H1 (cell line): ENCODE measurements around the gene DNTT. TPM values are rescaled to one million over a fixed set of nuclear protein-coding genes. Genes with fewer than 3 reads are reported as not detected.

Experiments
- CTCF ChIA-PET: fragments of 300-600 bp; sonication (Branson Sonifier 250); formaldehyde crosslinking; loops from one replicate; lab custom pipeline; 2021; ENCODE audit not compliant: partially characterized antibody; lab: Charles Lee
- POLR2A ChIA-PET: fragments of 300-600 bp; sonication (Branson Sonifier 250); formaldehyde crosslinking; loops from one replicate; lab custom pipeline; 2021; ENCODE audit warnings: inconsistent platforms; ENCODE audit not compliant: partially characterized antibody; lab: Charles Lee
- DNase-seq, 2 experiments: peaks; one replicate each; pipeline versions ENCODE4 v3.0.0 to v3.0.0-alpha.2; 2010 to 2022; ENCODE audit warnings: low spot score in 2 of 2, low read depth in 1 of 2, mixed read lengths in 1 of 2
- FAIRE-seq: peaks from 2 replicates; lab custom pipeline; 2011; peaks lifted over from hg19 to GRCh38; lab: Jason Lieb, UNC
- H2AFZ ChIP-seq: 2 replicates; pipeline ENCODE4 v1.8.1; 2012; ENCODE audit warnings: low read length, inconsistent platforms
- H2AK5ac ChIP-seq: 2 replicates; pipeline ENCODE4 v1.6.1; 2013; ENCODE audit warnings: low read depth, low read length
- H2BK120ac ChIP-seq: replicated peaks from 2 replicates; pipeline ENCODE3; 2013; ENCODE audit warnings: low read depth, low read length, inconsistent platforms
- H2BK12ac ChIP-seq: 2 replicates; pipeline ENCODE4 v1.6.1; 2013; ENCODE audit warnings: low read depth, low read length
- H2BK15ac ChIP-seq: 2 replicates; pipeline ENCODE4 v1.6.1; 2013; ENCODE audit warnings: low read length
- H2BK20ac ChIP-seq: 2 replicates; pipeline ENCODE4 v1.6.1; 2013; ENCODE audit warnings: low read length
- H2BK5ac ChIP-seq: 2 replicates; pipeline ENCODE4 v1.6.1; 2013; ENCODE audit warnings: low read depth, low read length
- H3K14ac ChIP-seq: 2 replicates; pipeline ENCODE4 v1.6.1; 2013; ENCODE audit warnings: inconsistent platforms; ENCODE audit not compliant: insufficient read length
- H3K18ac ChIP-seq: 2 replicates; pipeline ENCODE4 v1.6.1; 2013; ENCODE audit warnings: low read length; ENCODE audit errors: extremely low read depth
- H3K23ac ChIP-seq: 2 replicates; pipeline ENCODE4 v1.6.1; 2013; ENCODE audit warnings: inconsistent platforms; ENCODE audit not compliant: insufficient read length
- H3K23me2 ChIP-seq: 2 replicates; pipeline ENCODE4 v1.6.1; 2013; ENCODE audit warnings: low read depth, low read length
- H3K27ac ChIP-seq: 2 replicates; pipeline ENCODE4 v1.6.1; 2011; ENCODE audit warnings: low read depth, low read length, inconsistent platforms
- H3K27me3 ChIP-seq, 4 experiments: replicated peaks in 1 of 4; 1 replicate in 1 of 4; 2 replicates in 3 of 4; pipeline versions ENCODE4 v1.6.1 to v1.8.1; 2011 to 2013; ENCODE audit warnings: low read length in 3 of 4, mild to moderate bottlenecking in 3 of 4, inconsistent platforms in 2 of 4, mixed read lengths in 2 of 4, moderate library complexity in 1 of 4; ENCODE audit not compliant: control insufficient read depth in 3 of 4, insufficient read depth in 3 of 4; ENCODE audit errors: extremely low read depth in 1 of 4
- H3K36me3 ChIP-seq, 4 experiments: 2 replicates each; pipeline versions ENCODE4 v1.6.1 to v1.8.1; 2011 to 2013; ENCODE audit warnings: mild to moderate bottlenecking in 4 of 4, low read length in 3 of 4, moderate library complexity in 2 of 4, control low read depth in 1 of 4, inconsistent platforms in 1 of 4; ENCODE audit not compliant: insufficient read depth in 4 of 4, control insufficient read depth in 2 of 4
- H3K4ac ChIP-seq: replicated peaks from 2 replicates; pipeline ENCODE3; 2013; ENCODE audit warnings: low read length, low read depth, mixed read lengths, inconsistent platforms; ENCODE audit not compliant: insufficient read length
- H3K4me1 ChIP-seq, 4 experiments: replicated peaks in 1 of 4; 1 replicate in 1 of 4; 2 replicates in 3 of 4; pipeline versions ENCODE4 v1.6.1 to v1.8.1; 2011 to 2013; ENCODE audit warnings: low read length in 3 of 4, inconsistent platforms in 2 of 4, mixed read lengths in 1 of 4; ENCODE audit not compliant: insufficient read depth in 4 of 4, control insufficient read depth in 3 of 4
- H3K4me2 ChIP-seq, 2 experiments: 2 replicates each; pipeline versions ENCODE4 v1.6.1 to v1.8.1; 2011 to 2013; ENCODE audit warnings: low read depth in 2 of 2, low read length in 2 of 2, control low read depth in 1 of 2, inconsistent platforms in 1 of 2, mild to moderate bottlenecking in 1 of 2; ENCODE audit not compliant: insufficient read depth in 1 of 2
- H3K4me3 ChIP-seq, 4 experiments: fragments of 200-600, 300-600 bp in 1 of 4; sonication (generic), shearing (Covaris generic), sonication (Bioruptor Twin) in 1 of 4; 2 replicates each; pipeline versions ENCODE4 v1.5.1 to v1.8.1; 2011 to 2016; ENCODE audit warnings: low read length in 4 of 4, low read depth in 3 of 4, control low read depth in 2 of 4, inconsistent platforms in 2 of 4, mild to moderate bottlenecking in 2 of 4, mixed read lengths in 1 of 4, moderate library complexity in 1 of 4; ENCODE audit not compliant: insufficient read depth in 2 of 4; ENCODE audit errors: extremely low read depth in 1 of 4
- H3K56ac ChIP-seq: replicated peaks from 2 replicates; pipeline ENCODE3; 2013; ENCODE audit warnings: low read depth, mild to moderate bottlenecking, mixed read lengths, low read length, inconsistent platforms; ENCODE audit not compliant: insufficient read length
- H3K79me1 ChIP-seq: 2 replicates; pipeline ENCODE4 v1.6.1; 2013; ENCODE audit warnings: low read depth, low read length, control low read depth
- H3K79me2 ChIP-seq, 2 experiments: 2 replicates each; pipeline versions ENCODE4 v1.6.1 to v1.8.1; 2012 to 2013; ENCODE audit warnings: low read length in 2 of 2, mild to moderate bottlenecking in 2 of 2, inconsistent platforms in 1 of 2; ENCODE audit not compliant: insufficient read depth in 2 of 2, control insufficient read depth in 1 of 2
- H3K9ac ChIP-seq, 4 experiments: replicated peaks in 1 of 4; 1 replicate in 1 of 4; 2 replicates in 3 of 4; pipeline versions ENCODE4 v1.6.1 to v1.8.1; 2011 to 2013; ENCODE audit warnings: low read depth in 3 of 4, low read length in 3 of 4, control low read depth in 2 of 4, mild to moderate bottlenecking in 2 of 4, moderate library complexity in 2 of 4, inconsistent platforms in 1 of 4; ENCODE audit errors: extremely low read depth in 1 of 4
- H3K9me3 ChIP-seq, 2 experiments: 2 replicates each; pipeline versions ENCODE4 v1.6.1 to v1.8.1; 2012 to 2013; ENCODE audit warnings: mild to moderate bottlenecking in 2 of 2, moderate library complexity in 2 of 2, control low read depth in 1 of 2, inconsistent platforms in 1 of 2, low read depth in 1 of 2, low read length in 1 of 2, mixed read lengths in 1 of 2; ENCODE audit not compliant: insufficient read depth in 2 of 2
- H4K20me1 ChIP-seq, 2 experiments: replicated peaks in 1 of 2; 2 replicates each; pipeline versions ENCODE3 to v1.8.1; 2011 to 2013; ENCODE audit warnings: inconsistent platforms in 2 of 2, low read length in 2 of 2, mild to moderate bottlenecking in 1 of 2; ENCODE audit not compliant: insufficient read depth in 2 of 2, control insufficient read depth in 1 of 2
- H4K5ac ChIP-seq: 2 replicates; pipeline ENCODE4 v1.6.1; 2013; ENCODE audit warnings: low read length, low read depth, mixed read lengths, inconsistent platforms; ENCODE audit not compliant: insufficient read length
- H4K8ac ChIP-seq: 2 replicates; pipeline ENCODE4 v1.8.0; 2013; ENCODE audit warnings: mild to moderate bottlenecking, moderate library complexity, low read length, inconsistent platforms; ENCODE audit not compliant: insufficient read depth; ENCODE audit errors: extremely low read depth
- H4K91ac ChIP-seq: replicated peaks from 2 replicates; pipeline ENCODE3; 2013; ENCODE audit warnings: low read length, mixed read lengths, inconsistent platforms; ENCODE audit not compliant: insufficient read length
- ASH2L ChIP-seq: fragments of 200-600, 300-600 bp; sonication (generic); IDR thresholded peaks from one replicate; pipeline ENCODE4 v1.7.1; 2017; ENCODE audit warnings: low read length
- CBX8 ChIP-seq: fragments of 300-800, 300-1000 bp; sonication (generic); IDR thresholded peaks from 2 replicates; pipeline ENCODE4 v1.7.1; 2016; ENCODE audit warnings: low read depth, low read length, borderline replicate concordance
- CTBP2 ChIP-seq: IDR thresholded peaks from 2 replicates; pipeline ENCODE4 v1.7.0; 2011; ENCODE audit warnings: borderline replicate concordance, mild to moderate bottlenecking, moderate library complexity, mixed read lengths, low read length; ENCODE audit not compliant: insufficient read depth, insufficient read length
- E2F6 ChIP-seq: IDR thresholded peaks from 2 replicates; pipeline ENCODE4 v1.6.1; 2012; ENCODE audit warnings: inconsistent platforms
- EZH2 ChIP-seq: fragments of 200-600 bp; sonication (generic); IDR thresholded peaks from 2 replicates; pipeline ENCODE4 v1.7.1; 2012; ENCODE audit warnings: low read depth, mild to moderate bottlenecking, moderate library complexity, low read length, inconsistent platforms; ENCODE audit not compliant: severe bottlenecking
- GABPA ChIP-seq: IDR thresholded peaks from 2 replicates; pipeline ENCODE4 v1.6.1; 2011; ENCODE audit warnings: mild to moderate bottlenecking, low read length, moderate library complexity, borderline replicate concordance; ENCODE audit not compliant: insufficient read depth
- JUN ChIP-seq: IDR thresholded peaks from 2 replicates; pipeline ENCODE4 v1.6.1; 2011; ENCODE audit warnings: low read depth, mild to moderate bottlenecking, improper control_type of control experiment, low read length
- NRF1 ChIP-seq: IDR thresholded peaks from 2 replicates; pipeline ENCODE4 v1.6.1; 2011; ENCODE audit warnings: mild to moderate bottlenecking, low read depth, low read length, improper control_type of control experiment
- POLR2A ChIP-seq, 2 experiments: IDR thresholded peaks; 1 replicate in 1 of 2; 2 replicates in 1 of 2; pipeline ENCODE4 v1.6.1; 2011; ENCODE audit warnings: low read depth in 2 of 2, low read length in 2 of 2, mild to moderate bottlenecking in 2 of 2; ENCODE audit errors: control extremely low read depth in 1 of 2
- POLR2AphosphoS5 ChIP-seq: IDR thresholded peaks from 2 replicates; pipeline ENCODE4 v1.6.1; 2011; ENCODE audit warnings: low read depth, low read length
- SIX5 ChIP-seq: IDR thresholded peaks from 2 replicates; pipeline ENCODE4 v1.6.1; 2011; ENCODE audit warnings: mild to moderate bottlenecking, low read depth, low read length
- SP2 ChIP-seq: IDR thresholded peaks from 2 replicates; pipeline ENCODE4 v1.6.1; 2012; ENCODE audit warnings: mild to moderate bottlenecking, low read length, inconsistent platforms
- TBP ChIP-seq: IDR thresholded peaks from 2 replicates; pipeline ENCODE4 v1.6.1; 2011; ENCODE audit warnings: low read depth, low read length, improper control_type of control experiment
- TEAD4 ChIP-seq: IDR thresholded peaks from 2 replicates; pipeline ENCODE4 v1.6.1; 2012; ENCODE audit warnings: low read depth, low read length, inconsistent platforms, mixed read lengths
- WGBS, 2 experiments: shearing (Covaris generic) in 1 of 2; methylation state at CpG; one replicate each; pipeline versions ENCODE4 v1.1.6 to v1.1.7; 2013 to 2015; ENCODE audit warnings: low lambda C conversion rate in 2 of 2, mixed read lengths in 2 of 2, inconsistent platforms in 1 of 2, low coverage in 1 of 2, missing lambda C conversion rate in 1 of 2; ENCODE audit not compliant: insufficient replicate concordance in 2 of 2, insufficient coverage in 1 of 2, insufficient read length in 1 of 2; ENCODE audit errors: extremely low coverage in 1 of 2, missing lambda C conversion rate in 1 of 2; 5-methylcytosine and 5-hydroxymethylcytosine counted together
- polyA plus RNA-seq, 7 experiments: library from polyadenylated mRNA; depleted of rRNA in 3 of 7; stranded (reverse) in 5 of 7; unstranded in 2 of 7; fragments of >200 nt in 5 of 7; fragments of 200-250 nt in 2 of 7; gene quantifications; 1 replicate in 5 of 7; 2 replicates in 1 of 7; 4 replicates in 1 of 7; pipeline versions ENCODE4 v1.2.1 to v1.2.3, GENCODE V29; 2011 to 2013; ENCODE audit warnings: missing spikeins in 2 of 7, mixed read lengths in 2 of 7
- total RNA-seq: library from RNA; stranded (reverse); fragmentation: NEBNext Ultra II Directional; extraction: Animal tissue kit (Norgen Biotek cat#: 25700); gene quantifications from 2 replicates; pipeline ENCODE4 v1.2.1, GENCODE V29; 2021

The DNTT gene
- total and polyA plus RNA-seq, 2 of the 8 experiments (the other 6 are each of a cell fraction or from before 2014, with no cell fraction given): not detected

GRCh38 chr10:96366508-96366907 is 62.3 kb downstream of the DNTT start:
- no peak overlapping the region for H3K4me3 ChIP-seq
- no peak overlapping the region for H4K8ac ChIP-seq
- no peaks in the 10 kb centered on the region for H3K23me2 ChIP-seq
- TF ChIP-seq GABPA (no peak), SP2 (no peak), NRF1 (no peak), E2F6 (no peak), SIX5 (no peak), TEAD4 (no peak), POLR2A (IDR thresholded peaks at IDR 0.05; ENCODE audit: control extremely low read depth in 1 of 2, low read depth in 2 of 2, low read length in 2 of 2) (no peak), ASH2L (no peak), TBP (no peak), JUN (no peak), CBX8 (no peak), POLR2AphosphoS5 (no peak), EZH2 (no peak), CTBP2 (no peak)
- H3K23ac ChIP-seq: no peak overlapping the region
- no peaks in the 10 kb centered on the region for H3K9me3 ChIP-seq
- H3K27me3 ChIP-seq: no peaks in the 10 kb centered on the region; a peak in 1 of 7 replicates
- H2BK15ac ChIP-seq: no peak overlapping the region
- POLR2A ChIA-PET: interaction anchor here (0.6 to 1.1 kb wide), 2 partner anchors 101 to 148 kb away, joined by 3 read pairs; no protein-coding TSS in a partner anchor
- H4K20me1 ChIP-seq: no peaks in the 10 kb centered on the region
- no peak overlapping the region for H4K5ac ChIP-seq
- no peak overlapping the region for H3K4me2 ChIP-seq
- CTCF ChIA-PET: interaction anchor here (0.8 to 11.4 kb wide), 9 partner anchors 9 to 148 kb away, joined by 3 to 197 read pairs (median 5); partner anchors contain the start of gene TLL2
- no peak overlapping the region for H2BK120ac ChIP-seq
- no peak overlapping the region for H3K4ac ChIP-seq
- H3K27ac ChIP-seq: no peak overlapping the region
- no peak overlapping the region for H2BK12ac ChIP-seq
- H3K79me2 ChIP-seq: no peaks in the 10 kb centered on the region
- no peak overlapping the region for H4K91ac ChIP-seq
- H3K14ac ChIP-seq: no peak overlapping the region
- H3K36me3 ChIP-seq: no peaks in the 10 kb centered on the region
- no peak overlapping the region for H3K9ac ChIP-seq
- H2BK20ac ChIP-seq: no peak overlapping the region
- no peaks in the 10 kb centered on the region for H3K79me1 ChIP-seq
- H2AFZ ChIP-seq: no peak overlapping the region
- peaks cover 0 to 2% (median 0%) of the 10 kb centered on the region in 4 experiments; a peak in 3 of 7 replicates for H3K4me1 ChIP-seq
- WGBS, 2 experiments: 96% methylated on average over 3 of the region's 3 CpGs; no CpG with 5 or more reads in 1 of the 2 experiments
- no peak overlapping the region for H3K18ac ChIP-seq
- H2AK5ac ChIP-seq: no peak overlapping the region
- no peak overlapping the region for H3K56ac ChIP-seq
- FAIRE-seq (no peak), DNase-seq (no peak)
- H2BK5ac ChIP-seq: no peak overlapping the region
